Progenitor cell of endocrine pancreas (in vitro differentiated cells): Measurements from ENCODE around the gene TSPAN15. TPM values are rescaled to one million over a fixed set of nuclear protein-coding genes. Genes with fewer than 3 reads are reported as not detected.

Experiments used
- DNase-seq: peaks from one replicate; pipeline ENCODE4 v3.0.0; 2021; ENCODE audit warnings: low spot score; ENCODE audit not compliant: unreplicated experiment
- H3K27ac Mint-ChIP-seq: 2 replicates; pipeline ENCODE4 v1.8.0; 2021; ENCODE audit warnings: mild to moderate bottlenecking, moderate library complexity, mixed read lengths
- H3K27me3 Mint-ChIP-seq: 2 replicates; pipeline ENCODE4 v1.8.0; 2021; ENCODE audit warnings: mixed read lengths
- H3K36me3 Mint-ChIP-seq: 2 replicates; pipeline ENCODE4 v1.8.0; 2022; ENCODE audit warnings: mixed read lengths; ENCODE audit not compliant: insufficient read depth
- H3K4me1 Mint-ChIP-seq: 2 replicates; pipeline ENCODE4 v1.8.0; 2021; ENCODE audit warnings: low read depth, mixed read lengths
- H3K4me3 Mint-ChIP-seq: 2 replicates; pipeline ENCODE4 v1.8.0; 2021; ENCODE audit warnings: low read depth, mild to moderate bottlenecking, moderate library complexity, mixed read lengths
- H3K9me3 Mint-ChIP-seq: 2 replicates; pipeline ENCODE4 v1.8.0; 2021; ENCODE audit warnings: low read depth, mixed read lengths
- total RNA-seq: library from RNA; stranded (reverse); gene quantifications from 2 replicates; pipeline ENCODE4 v1.2.1, GENCODE V29; 2021
- TF ChIP-seq, protein P1 (sequence below): fragments of 200-600 bp; sonication (generic); IDR thresholded peaks from one replicate; pipeline ENCODE4 v1.5.0; 2021; ENCODE audit warnings: antibody characterized with exemption, mild to moderate bottlenecking; ENCODE audit not compliant: unreplicated experiment

Gene TSPAN15
- total RNA-seq, 1 donor from 2014 or later = 14.7 TPM

DNA sequence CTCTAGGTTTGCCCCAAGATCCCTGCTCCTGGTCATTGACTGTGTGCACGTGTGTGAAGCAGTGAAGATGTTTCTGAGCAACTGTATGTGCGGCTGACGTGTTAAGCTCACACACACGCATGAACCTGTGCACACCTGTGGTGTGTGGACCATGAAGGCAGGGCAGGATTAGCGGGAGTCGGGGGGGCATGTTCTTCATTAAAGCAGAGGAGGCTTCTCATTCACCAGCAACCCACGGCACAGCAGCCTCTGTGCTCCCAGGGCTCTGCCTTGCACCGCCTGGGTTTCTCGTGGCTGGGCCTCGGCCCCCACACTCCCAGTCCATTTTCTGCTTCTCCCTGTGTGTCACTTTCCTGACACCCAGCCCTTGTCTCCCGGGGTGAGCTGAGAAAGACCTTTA lies 33.7 kb upstream of the TSPAN15 start:
- Mint-ChIP-seq H3K4me1 (peaks cover 14% of the 10 kb centered on the region), H3K36me3 (no peaks in the 10 kb centered on the region), H3K27me3 (peaks cover 23% of the 10 kb centered on the region), H3K27ac (no peak overlapping the region), H3K9me3 (no peaks in the 10 kb centered on the region), H3K4me3 (no peak overlapping the region)
- DNase-seq = no peak
- TF ChIP-seq, protein P1, sequence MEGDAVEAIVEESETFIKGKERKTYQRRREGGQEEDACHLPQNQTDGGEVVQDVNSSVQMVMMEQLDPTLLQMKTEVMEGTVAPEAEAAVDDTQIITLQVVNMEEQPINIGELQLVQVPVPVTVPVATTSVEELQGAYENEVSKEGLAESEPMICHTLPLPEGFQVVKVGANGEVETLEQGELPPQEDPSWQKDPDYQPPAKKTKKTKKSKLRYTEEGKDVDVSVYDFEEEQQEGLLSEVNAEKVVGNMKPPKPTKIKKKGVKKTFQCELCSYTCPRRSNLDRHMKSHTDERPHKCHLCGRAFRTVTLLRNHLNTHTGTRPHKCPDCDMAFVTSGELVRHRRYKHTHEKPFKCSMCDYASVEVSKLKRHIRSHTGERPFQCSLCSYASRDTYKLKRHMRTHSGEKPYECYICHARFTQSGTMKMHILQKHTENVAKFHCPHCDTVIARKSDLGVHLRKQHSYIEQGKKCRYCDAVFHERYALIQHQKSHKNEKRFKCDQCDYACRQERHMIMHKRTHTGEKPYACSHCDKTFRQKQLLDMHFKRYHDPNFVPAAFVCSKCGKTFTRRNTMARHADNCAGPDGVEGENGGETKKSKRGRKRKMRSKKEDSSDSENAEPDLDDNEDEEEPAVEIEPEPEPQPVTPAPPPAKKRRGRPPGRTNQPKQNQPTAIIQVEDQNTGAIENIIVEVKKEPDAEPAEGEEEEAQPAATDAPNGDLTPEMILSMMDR = no peak

DNA sequence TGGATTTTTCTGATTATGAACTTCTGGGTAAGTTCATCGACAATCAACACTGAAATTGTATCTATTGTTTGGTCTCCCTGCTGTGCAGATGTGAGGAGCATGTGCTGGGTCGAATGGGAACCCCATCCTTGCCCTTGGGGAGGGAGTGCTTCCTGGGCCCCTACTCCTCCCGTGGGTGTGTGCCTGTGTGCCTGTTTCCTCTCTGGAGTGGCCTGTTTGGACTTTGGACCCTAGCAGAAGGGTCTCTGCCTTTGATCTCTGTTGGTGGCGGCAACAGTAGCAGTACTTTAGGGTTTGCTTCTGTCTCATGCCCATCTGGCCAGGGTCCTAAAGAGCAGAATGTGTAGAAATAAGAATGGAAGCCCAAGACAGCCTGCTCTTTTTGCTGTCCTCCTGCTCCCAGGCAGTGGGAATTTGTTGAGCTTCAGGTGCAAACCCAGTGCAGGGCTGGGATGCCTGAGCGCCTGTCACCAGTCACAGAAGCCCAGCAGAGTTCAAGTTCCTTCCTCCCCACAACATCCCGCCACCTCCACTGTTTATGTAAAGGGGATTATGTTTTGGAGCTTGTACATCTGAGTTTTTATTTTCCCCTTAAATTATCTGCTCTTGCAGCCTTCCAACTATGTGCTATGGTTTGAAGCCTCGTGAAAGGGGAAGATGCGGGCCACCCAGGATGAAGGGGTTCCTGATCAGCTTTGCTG lies 33.1 kb upstream of the TSPAN15 start:
- H3K9me3 Mint-ChIP-seq = no peaks in the 10 kb centered on the region
- TF ChIP-seq, protein P1 = no peak

DNA sequence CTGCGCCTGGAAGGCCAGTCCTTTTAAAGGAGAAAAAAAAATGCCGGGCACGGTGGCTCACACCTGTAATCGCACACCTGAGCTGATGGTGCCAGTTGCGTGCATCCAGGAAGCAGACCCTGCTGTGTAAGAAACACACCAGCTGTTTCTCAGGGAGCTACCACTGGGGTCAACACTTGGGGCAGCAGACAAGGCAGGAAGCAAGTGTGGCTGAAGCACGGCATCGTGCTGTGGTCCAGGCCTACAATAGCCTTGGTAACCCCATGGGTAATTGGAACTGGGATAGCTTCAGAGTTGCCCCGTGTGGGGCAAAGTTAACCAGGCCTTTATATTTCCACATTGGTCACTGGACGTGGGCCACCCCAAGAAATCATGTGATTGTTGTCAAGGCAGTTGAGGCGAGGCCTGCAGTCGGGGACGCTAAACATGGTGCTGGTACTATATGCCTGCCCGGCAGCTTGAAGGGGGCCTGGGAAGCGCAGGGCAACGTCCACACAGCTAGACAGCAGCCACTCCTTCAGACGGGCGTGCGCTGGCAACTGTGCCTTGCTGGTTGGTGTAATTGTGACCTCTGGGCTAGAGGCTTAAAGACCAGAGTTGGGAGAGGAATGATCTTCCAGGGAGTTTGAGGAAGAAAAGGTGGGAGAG lies 32.0 kb upstream of the TSPAN15 start:
- DNase-seq = no peak
- Mint-ChIP-seq H3K4me1 (peaks cover 14% of the 10 kb centered on the region), H3K27me3 (peaks cover 23% of the 10 kb centered on the region), H3K36me3 (no peaks in the 10 kb centered on the region), H3K9me3 (no peaks in the 10 kb centered on the region), H3K27ac (no peak overlapping the region), H3K4me3 (no peak overlapping the region)
- TF ChIP-seq, protein P1 = no peak

More for the DNA sequence above, 33.1 kb upstream of the TSPAN15 start:
- Mint-ChIP-seq H3K27me3 (peaks cover 23% of the 10 kb centered on the region), H3K4me3 (no peak overlapping the region), H3K36me3 (no peaks in the 10 kb centered on the region), H3K4me1 (peaks cover 14% of the 10 kb centered on the region), H3K27ac (no peak overlapping the region)
- DNase-seq = no peak

DNA sequence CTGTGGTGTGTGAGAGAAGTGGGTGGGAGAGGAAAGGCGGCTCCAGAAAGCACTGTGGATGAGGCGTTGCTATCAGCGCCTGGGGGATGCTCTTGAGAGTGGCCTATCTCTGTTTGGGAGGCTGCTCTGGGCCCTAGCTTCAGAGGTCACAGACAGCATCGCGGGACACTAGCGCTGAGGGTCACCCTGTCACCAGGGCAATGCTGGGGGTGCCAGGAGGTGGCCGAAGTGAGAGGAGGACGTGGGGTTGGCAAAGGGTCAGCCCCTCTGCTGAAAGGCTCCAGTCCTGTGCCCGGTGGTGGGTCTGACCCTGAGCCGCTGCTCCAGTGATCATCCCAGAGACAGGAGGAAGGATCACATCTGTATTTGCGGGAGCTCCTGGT lies 31.5 kb upstream of the TSPAN15 start:
- Mint-ChIP-seq H3K4me1 (peaks cover 14% of the 10 kb centered on the region), H3K27ac (no peak overlapping the region), H3K9me3 (no peaks in the 10 kb centered on the region), H3K27me3 (peaks cover 20% of the 10 kb centered on the region), H3K4me3 (no peak overlapping the region), H3K36me3 (no peaks in the 10 kb centered on the region)
- DNase-seq = no peak
- TF ChIP-seq, protein P1 = no peak

DNA sequence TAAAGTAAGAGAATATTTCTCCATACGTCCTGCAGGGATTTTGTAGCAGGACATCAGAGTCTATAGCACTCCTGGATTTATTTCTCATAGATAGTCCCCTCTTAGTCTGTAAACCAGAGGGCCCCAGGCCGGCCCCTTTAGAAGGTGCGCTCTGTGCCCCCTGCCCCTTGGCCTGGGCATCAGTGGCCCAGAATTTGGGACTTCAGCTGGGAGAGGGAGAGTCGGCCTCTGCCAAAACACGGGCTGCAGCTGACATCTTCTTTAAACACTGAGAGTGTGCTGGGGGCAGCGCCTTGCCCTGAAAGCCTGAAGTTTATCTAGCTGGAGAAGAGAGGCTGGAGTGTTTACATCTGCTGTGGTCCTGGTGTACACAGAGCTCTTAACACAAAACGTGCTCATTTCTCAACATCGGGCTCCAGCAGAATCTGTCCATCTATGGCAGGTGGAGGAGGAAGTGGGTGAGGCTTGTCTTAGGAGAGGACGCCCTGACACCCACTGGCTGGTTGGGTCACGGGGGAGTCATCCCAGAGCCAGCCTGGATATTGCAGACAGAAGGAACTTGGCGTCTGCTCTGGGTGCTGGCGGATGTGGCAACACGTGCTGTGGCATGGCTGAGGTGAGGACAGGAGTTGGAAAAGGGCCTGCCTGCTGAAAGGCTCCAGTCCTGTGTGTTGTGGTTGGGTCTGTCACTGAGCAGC lies 29.5 kb upstream of the TSPAN15 start:
- H3K4me3 Mint-ChIP-seq = no peak overlapping the region
- no peak overlapping the region for H3K27ac Mint-ChIP-seq
- DNase-seq = no peak
- H3K9me3 Mint-ChIP-seq = no peaks in the 10 kb centered on the region
- peaks cover 19% of the 10 kb centered on the region for H3K4me1 Mint-ChIP-seq
- no peaks in the 10 kb centered on the region for H3K36me3 Mint-ChIP-seq
- H3K27me3 Mint-ChIP-seq = peaks cover 20% of the 10 kb centered on the region
- TF ChIP-seq, protein P1 = no peak
